T-helper 1 cell treated with Interleukin-12 subunit alpha and Interleukin-12 subunit beta and Interleukin-4 antibody, amounts not matched to agents 30 ng/mL and 1 ng/mL, for 36 hours (primary cell): ENCODE results near the gene AGAP1. TPM values are rescaled to one million over a fixed set of nuclear protein-coding genes. Genes with fewer than 3 reads are reported as not detected.

Experiments used
- intact Hi-C: fragments of 100-400 bp; cut with micrococcal nuclease; formaldehyde crosslinking; loops from one replicate; pipeline ENCODE4 v1.15.1; 2024
- total RNA-seq: library from RNA; stranded (reverse); gene quantifications from 2 replicates; pipeline ENCODE4 v1.2.3, GENCODE V29; 2022

The AGAP1 gene
- total RNA-seq, 1 donor from 2014 or later = 2.7 TPM

DNA sequence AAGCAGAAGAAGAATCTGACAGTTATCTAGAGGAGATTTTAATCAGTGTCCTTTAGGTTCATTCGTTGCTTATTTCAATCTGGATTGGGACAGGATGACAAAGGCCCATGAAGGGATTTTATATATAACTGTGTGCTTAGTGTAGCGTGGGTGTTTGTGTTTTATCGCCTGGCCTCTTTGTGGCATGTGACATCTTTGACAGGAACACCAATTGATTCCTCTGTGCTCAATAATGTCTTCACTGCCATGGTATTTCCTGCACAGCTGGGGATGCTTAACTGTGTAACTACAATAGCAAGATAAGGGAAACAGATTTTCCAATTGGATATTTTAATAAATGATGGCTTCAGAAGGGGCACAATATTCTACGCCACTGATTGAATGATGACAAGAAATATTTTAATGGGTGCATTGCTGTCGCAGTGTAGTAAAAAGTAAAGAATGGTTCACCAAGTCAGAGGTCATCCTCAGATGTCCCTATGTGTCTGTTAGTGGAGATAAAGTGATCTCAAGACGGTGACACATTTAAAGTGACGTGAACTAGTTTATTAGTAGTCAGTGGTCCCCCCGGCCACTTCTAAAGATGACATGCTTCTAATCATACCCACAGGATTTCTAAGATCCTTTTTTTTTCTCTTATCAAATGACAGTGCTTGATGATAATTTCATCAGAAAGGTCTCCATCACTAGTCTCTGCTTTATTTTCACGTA is 160.4 kb downstream of the AGAP1 start:
- intact Hi-C loops = no loop called here

GRCh38 chr2:235658351-235659174 is 164.7 kb downstream of the AGAP1 start:
- intact Hi-C loops = no loop called here

DNA sequence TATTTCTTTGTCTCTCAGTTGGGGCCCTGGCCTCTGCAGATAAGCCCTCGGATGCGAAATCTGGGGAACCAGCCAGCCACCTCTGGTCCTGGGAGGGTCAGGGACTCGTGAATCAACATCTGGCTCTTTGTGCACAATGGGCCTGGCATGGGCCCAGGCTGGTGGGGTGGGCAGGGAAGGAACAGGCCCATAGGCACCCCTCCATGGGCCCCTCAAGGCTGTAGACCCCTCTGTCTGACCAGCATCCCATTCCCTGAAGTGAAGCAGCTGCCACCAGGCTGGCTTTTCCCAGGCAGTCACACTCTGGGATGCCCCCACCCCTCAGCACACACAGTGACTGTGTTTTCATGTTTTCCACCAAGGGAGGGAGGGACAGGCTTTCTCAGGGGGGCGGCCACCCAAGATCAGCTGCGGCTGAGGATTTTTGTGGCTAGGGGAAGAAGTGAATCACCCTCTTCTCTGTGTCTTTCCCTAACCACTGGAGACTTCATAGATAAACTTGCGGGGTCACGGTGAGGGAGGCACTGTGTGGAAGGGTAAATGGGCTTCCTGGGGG is 166.0 kb downstream of the AGAP1 start:
- intact Hi-C loops = no loop called here

DNA sequence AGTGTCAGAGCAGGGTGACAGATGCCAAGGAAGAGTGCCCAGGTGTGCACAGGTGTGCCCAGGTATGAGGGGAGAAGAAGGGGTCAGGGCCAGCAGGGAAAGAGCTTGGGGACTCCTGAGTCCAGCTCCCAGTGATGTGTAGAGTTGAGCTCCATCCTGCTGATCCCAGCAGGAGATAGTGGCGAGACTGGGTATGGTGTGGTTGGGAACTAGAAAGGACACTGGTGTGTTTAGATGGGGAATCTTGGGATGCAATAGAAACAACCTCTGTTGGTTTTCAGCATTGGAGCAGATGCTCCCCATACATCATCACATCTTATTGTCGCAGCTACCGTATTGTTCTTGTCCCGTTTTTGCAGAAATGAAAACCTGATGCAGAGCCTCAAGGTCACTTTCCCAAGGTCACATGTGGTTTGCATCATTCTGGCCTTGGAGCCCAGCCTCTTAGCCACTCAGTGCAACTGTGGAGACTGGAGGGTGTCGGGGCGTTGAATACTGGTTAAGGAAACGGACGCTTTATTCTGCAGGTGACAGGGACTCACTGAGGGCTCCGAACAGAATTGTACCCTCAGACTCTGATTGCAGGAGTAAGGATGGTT is 166.7 kb downstream of the AGAP1 start:
- intact Hi-C loops = no loop called here

DNA sequence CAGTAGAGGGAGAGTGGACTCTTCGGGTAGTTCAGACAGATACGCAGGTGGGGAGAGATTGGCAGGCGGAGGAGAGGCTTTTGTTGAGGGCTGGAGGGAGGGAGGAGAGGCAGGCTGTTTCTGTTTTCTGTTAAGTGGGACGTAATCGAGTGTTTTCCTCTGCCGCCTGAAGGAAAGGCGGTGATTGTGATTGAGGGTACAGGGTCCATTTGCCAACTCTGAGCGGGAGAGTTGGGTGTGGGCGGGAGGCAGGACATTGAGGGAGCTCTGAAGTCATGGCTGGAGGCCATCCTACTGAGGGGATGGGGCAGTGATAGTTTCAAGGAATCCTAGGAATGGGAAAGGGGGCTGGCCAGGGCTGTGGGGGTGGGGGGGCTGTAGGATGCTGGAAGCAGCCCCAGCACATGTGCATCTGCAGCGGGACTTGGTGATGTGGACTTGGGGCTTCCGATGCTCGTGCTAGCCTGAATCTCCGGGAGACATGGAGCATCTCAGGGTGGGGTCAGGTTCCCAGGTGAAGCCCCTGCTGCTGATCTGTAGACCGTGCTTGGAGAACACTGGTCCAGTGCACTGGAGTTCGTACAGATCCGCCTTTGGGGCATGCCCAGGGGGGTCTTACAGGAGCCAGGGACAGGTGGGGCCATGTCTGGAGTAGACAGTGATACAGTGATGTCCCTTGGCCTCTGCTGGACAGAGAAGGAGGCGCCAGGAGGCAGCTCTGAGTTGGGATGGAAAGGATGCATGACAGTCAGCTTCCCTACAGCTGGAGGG is 167.5 kb downstream of the AGAP1 start:
- intact Hi-C loops = no loop called here

DNA sequence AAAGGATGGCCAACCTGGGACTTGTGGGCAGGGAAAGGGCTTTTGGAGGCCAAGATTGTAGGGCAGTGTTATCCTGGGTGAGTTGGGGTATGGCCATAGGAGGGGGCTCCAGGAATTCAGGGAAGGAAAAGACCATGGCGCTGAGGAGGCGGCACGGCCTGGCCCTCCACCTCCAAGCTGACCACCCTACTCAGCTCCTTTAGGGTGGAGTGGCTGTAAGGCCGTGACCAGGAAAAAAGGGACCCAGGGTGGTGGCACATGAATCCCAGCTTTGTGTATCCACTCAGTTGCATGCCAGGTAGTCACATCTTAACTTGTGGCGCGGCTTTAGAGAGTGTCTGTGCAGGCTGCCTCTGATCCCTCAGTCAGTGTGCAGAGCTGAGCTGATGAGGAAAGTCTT is 168.1 kb downstream of the AGAP1 start:
- intact Hi-C loops = no loop called here

DNA sequence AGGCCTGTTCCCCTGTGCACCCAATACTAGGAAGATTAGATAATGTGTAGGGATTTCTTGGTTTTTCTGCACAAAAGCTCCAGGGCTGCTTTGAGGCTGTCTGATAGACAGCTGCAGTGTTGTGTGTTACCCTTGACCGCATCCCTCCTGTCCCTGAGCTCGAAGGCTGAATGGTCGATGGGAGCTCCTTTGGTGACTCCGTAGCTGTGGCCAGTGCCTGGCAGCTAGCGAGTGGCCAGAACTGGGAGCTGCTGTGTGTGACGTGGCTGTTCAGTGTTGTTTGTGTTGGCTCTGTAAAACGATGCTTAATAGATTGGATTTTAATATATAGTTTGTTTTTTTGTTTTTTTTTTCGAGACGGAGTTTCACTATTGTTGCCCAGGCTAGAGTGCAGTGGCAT is 170.0 kb downstream of the AGAP1 start:
- intact Hi-C loops = no loop called here

- intact Hi-C loops = no loop called here
Observed at GRCh38 chr2:235665661-235666212, 171.9 kb downstream of the AGAP1 start.

- intact Hi-C loops = no loop called here
Observed at GRCh38 chr2:235666213-235666781, 172.5 kb downstream of the AGAP1 start.

DNA sequence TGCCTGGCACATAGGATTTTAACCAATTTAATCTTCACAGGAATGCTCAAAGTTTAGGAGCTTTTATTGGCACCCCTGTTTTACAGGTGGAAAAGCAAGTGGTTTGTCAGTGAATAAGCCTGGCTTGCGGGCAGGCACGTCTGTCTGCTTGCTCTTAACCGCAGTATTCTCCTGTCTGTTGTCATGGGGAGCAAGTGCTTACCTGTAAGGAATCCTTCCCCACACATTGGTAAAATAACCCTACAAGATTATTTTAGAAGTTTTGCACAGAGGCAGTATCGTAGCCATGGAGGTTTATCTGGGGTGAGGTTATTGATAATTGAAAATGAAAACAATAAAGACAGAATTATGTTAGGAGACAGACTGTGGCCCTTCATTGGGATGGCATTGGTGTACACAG is 174.9 kb downstream of the AGAP1 start:
- intact Hi-C loops = no loop called here

DNA sequence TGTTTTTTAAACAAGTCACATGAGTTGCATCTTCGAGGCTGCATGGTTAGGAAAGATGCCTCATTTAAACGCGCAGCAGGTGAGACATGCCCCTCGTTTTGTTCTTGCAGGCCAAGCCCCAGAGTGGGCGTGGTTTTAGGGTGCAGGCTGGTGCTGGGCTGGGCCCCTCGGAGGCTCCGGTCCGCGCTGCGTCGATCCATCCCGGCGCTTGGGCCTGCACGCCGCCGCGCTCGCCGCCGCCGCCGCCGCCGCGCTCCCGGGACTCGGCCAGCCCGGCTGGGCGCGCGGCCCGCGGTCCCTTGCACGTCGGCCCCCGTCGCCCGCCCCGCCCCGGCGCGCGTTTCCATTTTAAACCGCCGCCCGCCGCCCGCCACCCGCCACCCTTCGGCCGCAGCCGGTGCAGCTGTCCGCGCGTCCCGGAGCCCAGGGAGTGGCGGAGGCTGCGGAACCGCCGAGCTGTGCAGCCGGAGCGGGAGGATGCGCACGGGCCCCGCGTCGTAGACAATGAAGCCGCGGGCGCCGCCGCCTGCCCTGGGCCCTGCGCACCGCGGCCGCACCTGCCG is 175.5 kb downstream of the AGAP1 start:
- intact Hi-C loops = no loop called here

DNA sequence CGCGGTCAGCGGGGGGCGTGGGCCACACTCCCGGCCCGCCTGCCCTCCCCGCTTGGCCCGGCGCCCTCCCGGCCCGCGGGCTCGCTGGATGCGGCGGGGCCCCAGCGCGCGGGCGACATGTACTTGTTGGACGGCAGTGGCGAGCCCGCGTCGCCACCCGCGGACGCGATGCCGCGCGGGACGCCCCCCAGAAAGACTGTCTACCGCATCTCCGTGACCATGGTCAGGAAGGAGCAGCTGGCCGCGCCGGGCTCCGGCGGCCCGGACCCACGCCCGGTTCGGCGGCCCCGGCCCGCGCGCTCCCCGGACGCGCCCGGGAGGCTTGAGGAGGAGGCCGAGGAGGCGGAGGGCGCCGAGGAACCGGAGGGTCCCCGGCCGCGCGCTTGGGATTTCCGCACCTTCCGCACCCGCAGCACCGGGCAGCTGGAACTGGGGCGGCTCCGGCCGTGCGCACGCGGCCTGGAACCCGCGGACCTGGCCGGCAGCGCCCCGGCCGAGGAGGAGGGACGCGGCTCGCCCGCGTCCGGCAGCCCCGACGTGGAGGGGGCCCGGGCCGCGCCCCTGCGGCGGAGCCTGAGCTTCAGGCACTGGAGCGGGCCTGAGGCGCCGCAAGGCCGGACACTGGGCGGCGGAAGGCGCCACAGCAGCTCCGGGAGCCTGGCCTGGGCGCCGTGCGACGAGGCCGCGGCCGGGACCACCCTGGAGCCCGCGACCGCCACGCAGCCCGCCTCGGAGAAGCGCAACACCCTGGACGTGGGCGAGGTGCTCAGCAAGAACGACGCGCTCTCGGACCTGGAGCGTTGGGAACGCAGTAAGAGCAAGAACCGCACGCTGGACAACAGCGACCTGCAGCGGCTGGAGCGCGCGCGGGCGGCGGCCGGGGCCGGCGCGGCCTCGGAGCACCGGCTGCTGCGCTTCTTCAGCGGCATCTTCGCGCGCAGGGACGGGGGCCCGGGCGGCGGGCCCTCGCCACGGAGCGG is 176.4 kb downstream of the AGAP1 start:
- intact Hi-C loops = no loop called here

DNA sequence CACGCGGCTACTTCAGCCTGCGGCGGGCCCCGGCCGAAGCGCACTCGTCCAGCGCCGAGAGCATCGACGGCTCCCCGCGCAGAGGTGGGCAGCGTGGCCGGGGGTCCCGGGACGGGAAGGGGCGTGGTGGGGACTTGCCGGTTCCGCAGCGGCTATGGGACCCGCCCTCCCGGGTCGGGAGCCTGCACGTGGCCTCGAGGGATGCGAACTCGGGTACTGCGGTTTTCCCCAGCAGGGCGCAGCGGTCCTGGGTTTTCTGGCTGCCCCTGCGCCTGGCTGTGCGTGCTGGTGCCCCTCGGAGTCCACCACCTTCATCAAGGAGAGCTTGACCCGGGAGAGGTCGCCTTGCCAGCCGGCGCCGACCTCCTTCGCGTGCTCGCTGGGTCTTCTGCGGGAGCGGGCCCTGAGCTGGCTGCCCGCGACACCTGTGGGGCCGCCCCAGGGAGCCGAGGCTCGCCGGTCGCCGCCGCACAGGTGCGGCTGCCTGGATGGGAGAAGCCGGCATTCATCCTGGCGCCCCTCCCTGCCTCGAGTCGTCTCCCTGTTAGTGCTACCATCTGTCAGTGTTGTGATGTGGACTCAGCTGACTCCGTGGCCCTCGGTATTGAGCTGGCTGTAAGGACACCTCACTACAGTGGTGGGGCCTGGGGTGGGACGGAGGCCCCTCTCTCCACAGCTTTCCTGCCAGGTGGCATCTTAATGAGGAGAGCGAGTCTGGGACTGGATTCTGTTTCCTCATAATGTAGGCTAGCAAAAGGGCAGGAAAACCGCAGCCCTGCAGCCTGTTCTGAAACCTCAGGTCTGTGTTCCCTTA is 177.3 kb downstream of the AGAP1 start:
- intact Hi-C loops = no loop called here

GRCh38 chr2:235672720-235673119 is 178.9 kb downstream of the AGAP1 start:
- intact Hi-C loops = no loop called here

- intact Hi-C loops = no loop called here
Observed at GRCh38 chr2:235674146-235674545, 180.3 kb downstream of the AGAP1 start.

DNA sequence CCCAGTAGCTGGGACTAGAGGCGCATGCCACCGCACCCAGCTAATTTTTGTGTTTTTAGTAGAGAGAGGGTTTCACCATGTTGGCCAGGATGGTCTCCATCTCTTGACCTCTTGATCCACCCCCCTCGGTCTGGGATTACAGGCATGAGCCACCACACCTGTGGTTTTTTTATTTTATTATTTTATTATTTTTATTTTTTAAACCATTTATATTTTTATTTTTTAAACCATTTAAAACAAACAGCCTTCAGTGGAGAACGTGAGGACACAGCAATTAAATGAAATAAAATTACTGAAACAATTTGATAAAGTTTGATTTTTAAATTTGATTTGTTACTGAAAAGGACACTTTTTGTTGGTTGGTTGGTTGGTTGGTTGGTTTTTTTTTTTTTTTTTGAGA is 181.0 kb downstream of the AGAP1 start:
- intact Hi-C loops = no loop called here

- intact Hi-C loops = no loop called here
Observed at GRCh38 chr2:235675678-235676535, 182.1 kb downstream of the AGAP1 start.

DNA sequence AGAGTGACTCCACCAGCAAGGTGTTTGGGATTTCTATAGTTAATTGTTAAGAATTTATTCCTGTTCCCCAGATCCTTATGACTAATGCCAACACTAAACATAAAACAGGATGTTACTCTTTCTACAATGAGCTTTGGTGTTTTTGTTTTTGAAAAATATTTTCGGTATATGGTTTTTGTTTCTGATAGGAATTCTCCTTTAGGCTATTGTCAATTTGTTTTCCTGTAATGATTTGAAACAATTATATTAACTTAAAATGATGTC is 182.6 kb downstream of the AGAP1 start:
- intact Hi-C loops = no loop called here
